Smooth muscle cell (in vitro differentiated cells): Measurements from ENCODE around the gene MYH9. TPM values are rescaled to one million over a fixed set of nuclear protein-coding genes. Genes with fewer than 3 reads are reported as not detected.

Experiments used
- DNase-seq: peaks from one replicate; lab custom pipeline; 2025; ENCODE audit not compliant: unreplicated experiment; lab: John Stamatoyannopoulos, UW
- H2AFZ ChIP-seq: fragments of 200-600 bp; sonication (generic); 2 replicates; pipeline ENCODE4 v1.6.0; 2016; ENCODE audit warnings: antibody characterized with exemption, low read depth, mild to moderate bottlenecking
- H3F3A ChIP-seq: fragments of 200-600 bp; sonication (generic); 2 replicates; pipeline ENCODE4 v1.6.0; 2017; ENCODE audit warnings: antibody characterized with exemption, low read depth
- H3K27ac ChIP-seq: fragments of 200-600 bp; sonication (generic); 2 replicates; pipeline ENCODE4 v1.5.1; 2016; ENCODE audit warnings: low read depth, mild to moderate bottlenecking
- H3K27me3 ChIP-seq: fragments of 200-600 bp; sonication (generic); 2 replicates; pipeline ENCODE4 v1.6.1; 2016; ENCODE audit warnings: low read depth, mild to moderate bottlenecking
- H3K36me3 ChIP-seq: fragments of 200-600 bp; sonication (generic); 2 replicates; pipeline ENCODE4 v1.5.1; 2016; ENCODE audit warnings: low read depth
- H3K4me1 ChIP-seq: fragments of 200-600 bp; sonication (generic); 2 replicates; pipeline ENCODE4 v1.5.1; 2016; ENCODE audit warnings: low read depth
- H3K4me2 ChIP-seq: fragments of 200-600 bp; sonication (generic); 2 replicates; pipeline ENCODE4 v1.6.0; 2016; ENCODE audit warnings: mild to moderate bottlenecking
- H3K4me3 ChIP-seq: fragments of 200-600 bp; sonication (generic); 2 replicates; pipeline ENCODE4 v1.5.1; 2016; ENCODE audit warnings: mild to moderate bottlenecking
- H3K79me2 ChIP-seq: fragments of 200-600 bp; sonication (generic); 2 replicates; pipeline ENCODE4 v1.6.0; 2016; ENCODE audit warnings: low read depth, mild to moderate bottlenecking
- H3K9ac ChIP-seq: fragments of 200-600 bp; sonication (generic); 2 replicates; pipeline ENCODE4 v1.6.0; 2016; ENCODE audit warnings: low read depth
- H3K9me3 ChIP-seq: fragments of 200-600 bp; sonication (generic); replicated peaks from 2 replicates; pipeline ENCODE4 v1.5.1; 2016; ENCODE audit warnings: low read depth
- H4K20me1 ChIP-seq: fragments of 200-600 bp; sonication (generic); 2 replicates; pipeline ENCODE4 v1.6.0; 2016; ENCODE audit warnings: low read depth
- CTCF ChIP-seq: fragments of 200-600 bp; sonication (generic); IDR thresholded peaks from 2 replicates; pipeline ENCODE4 v1.5.1; 2017; ENCODE audit warnings: borderline replicate concordance, mild to moderate bottlenecking, antibody characterized with exemption; ENCODE audit not compliant: insufficient read depth, poor library complexity, severe bottlenecking
- WGBS: methylation state at CpG from one replicate; pipeline ENCODE4 v1.1.7; 2016; ENCODE audit warnings: low lambda C conversion rate; 5-methylcytosine and 5-hydroxymethylcytosine counted together
- polyA plus RNA-seq: library from polyadenylated mRNA; unstranded; fragments of >200 nt; fragmentation: Nextera tagmentation; extraction: Ambion mirVana; gene quantifications from 2 replicates; pipeline ENCODE4 v1.2.1, GENCODE V29; 2016
- total RNA-seq: library from RNA; depleted of rRNA; stranded (reverse); fragments of >200 nt; gene quantifications from 2 replicates; pipeline ENCODE4 v1.2.3, GENCODE V29; 2014

Gene MYH9
- total and polyA plus RNA-seq, 2 experiments from 2014 or later = 350 to 361 TPM

GRCh38 chr22:36365020-36365411, 22.8 kb downstream of the MYH9 start:
- no peaks in the 10 kb centered on the region for H3K36me3 ChIP-seq
- no peak overlapping the region for H2AFZ ChIP-seq
- peak overlapping the region; percentile 72 for H3K9ac ChIP-seq
- peak overlapping the region; percentile 81 for H3K4me2 ChIP-seq
- DNase-seq = peak; percentile 46
- peak overlapping the region; percentile 95 for H3K27ac ChIP-seq
- peaks cover 96% of the 10 kb centered on the region for H3K4me1 ChIP-seq
- peaks cover 100% of the 10 kb centered on the region for H4K20me1 ChIP-seq
- TF ChIP-seq CTCF = no peak
- peak overlapping the region; percentile 11 for H3K4me3 ChIP-seq
- H3F3A ChIP-seq = peaks cover 68% of the 10 kb centered on the region
- H3K27me3 ChIP-seq = no peaks in the 10 kb centered on the region
- peaks cover 100% of the 10 kb centered on the region for H3K79me2 ChIP-seq
- no peaks in the 10 kb centered on the region for H3K9me3 ChIP-seq
- 8% methylated on average over 9 of the region's 9 CpGs for WGBS

GRCh38 chr22:36364255-36365019, 23.3 kb downstream of the MYH9 start:
- TF ChIP-seq CTCF = no peak
- no peak overlapping the region for H2AFZ ChIP-seq
- peaks cover 99% of the 10 kb centered on the region for H3K79me2 ChIP-seq
- peak overlapping the region; percentile 72 for H3K9ac ChIP-seq
- H3K4me3 ChIP-seq = peak overlapping the region; percentile 15
- peak overlapping the region; percentile 95 for H3K27ac ChIP-seq
- no peaks in the 10 kb centered on the region for H3K27me3 ChIP-seq
- H3K4me1 ChIP-seq = peaks cover 95% of the 10 kb centered on the region
- H3K9me3 ChIP-seq = no peaks in the 10 kb centered on the region
- peaks cover 65% of the 10 kb centered on the region for H3F3A ChIP-seq
- no peaks in the 10 kb centered on the region for H3K36me3 ChIP-seq
- H3K4me2 ChIP-seq = peak overlapping the region; percentile 57
- WGBS = 48% methylated on average over 7 of the region's 7 CpGs
- DNase-seq = no peak
- peaks cover 100% of the 10 kb centered on the region for H4K20me1 ChIP-seq

- Histone ChIP-seq H3K4me2 (peak overlapping the region; percentile 57), H2AFZ (no peak overlapping the region), H3K4me3 (no peak overlapping the region), H3K27me3 (no peaks in the 10 kb centered on the region), H3K9me3 (no peaks in the 10 kb centered on the region), H4K20me1 (peaks cover 100% of the 10 kb centered on the region), H3K36me3 (no peaks in the 10 kb centered on the region), H3K4me1 (peaks cover 95% of the 10 kb centered on the region), H3K9ac (peak overlapping the region; percentile 72), H3K27ac (peak overlapping the region; percentile 95), H3F3A (peaks cover 66% of the 10 kb centered on the region), H3K79me2 (peaks cover 99% of the 10 kb centered on the region)
- TF ChIP-seq CTCF = no peak
- DNase-seq = no peak
- 90% methylated on average over 4 of the region's 4 CpGs for WGBS
Measured at GRCh38 chr22:36363349-36363981, 24.3 kb downstream of the MYH9 start.
